ENCODE measurements around the gene TCF4.

- TF ChIP-seq POLR2A (IDR thresholded peaks at IDR 0.05; ENCODE audit: low read depth): no peak
- no peak for TF ChIP-seq CTCF (IDR thresholded peaks at IDR 0.05)
- TF ChIP-seq POLR2AphosphoS5 (IDR thresholded peaks at IDR 0.05): no peak
- TF ChIP-seq EP300 (IDR thresholded peaks at IDR 0.05): no peak
Measured at GRCh38 chr18:55421615-55422419, 166.2 kb downstream of the TCF4 start.
